Lower lobe of right lung (tissue), 2 donors: Measurements from ENCODE around the gene MRNIP. TPM values are rescaled to one million over a fixed set of nuclear protein-coding genes. Genes with fewer than 3 reads are reported as not detected.
A peak's percentile ranks its signal among the peaks of the same experiment; 100 is the strongest.

ENCODE experiments used
- ATAC-seq, 2 donors: fragments of 200-7000 bp; cut with Tn5 transposase; one replicate each; pipeline ENCODE4 v1.9.1; 2020 to 2022; ENCODE audit warnings: mild to moderate bottlenecking in 2 of 2, moderate library complexity in 2 of 2
- DNase-seq: peaks from one replicate; pipeline ENCODE4 v3.0.0-alpha.2; 2020
- H3K27ac ChIP-seq: fragments of 200-600 bp; one replicate; pipeline ENCODE4 v1.8.0; 2022
- H3K27me3 ChIP-seq: fragments of 200-600 bp; one replicate; pipeline ENCODE4 v1.8.0; 2022; ENCODE audit warnings: low read depth
- H3K36me3 ChIP-seq: fragments of 200-600 bp; one replicate; pipeline ENCODE4 v1.8.0; 2022; ENCODE audit warnings: mild to moderate bottlenecking
- H3K4me1 ChIP-seq: fragments of 200-600 bp; one replicate; pipeline ENCODE4 v1.8.0; 2022
- H3K4me3 ChIP-seq: fragments of 200-600 bp; one replicate; pipeline ENCODE4 v1.8.0; 2022; ENCODE audit warnings: mild to moderate bottlenecking
- H3K9me3 ChIP-seq: fragments of 200-600 bp; one replicate; pipeline ENCODE4 v1.8.0; 2022
- intact Hi-C: fragments of 100-400 bp; cut with DNase I; formaldehyde crosslinking; loops from one replicate; pipeline ENCODE4 v1.11.0; 2022
- total RNA-seq: library from RNA; stranded (reverse); fragmentation: NEBNext Ultra II Directional; extraction: Animal tissue kit (Norgen Biotek cat#: 25700); gene quantifications from one replicate; pipeline ENCODE4 v1.2.1, GENCODE V29; 2021
- TF ChIP-seq, protein P1 (sequence below): fragments of 200-600 bp; IDR thresholded peaks from one replicate; pipeline ENCODE4 v1.8.0; 2022; ENCODE audit warnings: antibody characterized with exemption, mild to moderate bottlenecking
- donor health status: DM: no; HTN: yes; CAD: no; lungs with severe emphysema.

The MRNIP gene
- total RNA-seq, 1 donor from 2014 or later, result 25.0 TPM

DNA sequence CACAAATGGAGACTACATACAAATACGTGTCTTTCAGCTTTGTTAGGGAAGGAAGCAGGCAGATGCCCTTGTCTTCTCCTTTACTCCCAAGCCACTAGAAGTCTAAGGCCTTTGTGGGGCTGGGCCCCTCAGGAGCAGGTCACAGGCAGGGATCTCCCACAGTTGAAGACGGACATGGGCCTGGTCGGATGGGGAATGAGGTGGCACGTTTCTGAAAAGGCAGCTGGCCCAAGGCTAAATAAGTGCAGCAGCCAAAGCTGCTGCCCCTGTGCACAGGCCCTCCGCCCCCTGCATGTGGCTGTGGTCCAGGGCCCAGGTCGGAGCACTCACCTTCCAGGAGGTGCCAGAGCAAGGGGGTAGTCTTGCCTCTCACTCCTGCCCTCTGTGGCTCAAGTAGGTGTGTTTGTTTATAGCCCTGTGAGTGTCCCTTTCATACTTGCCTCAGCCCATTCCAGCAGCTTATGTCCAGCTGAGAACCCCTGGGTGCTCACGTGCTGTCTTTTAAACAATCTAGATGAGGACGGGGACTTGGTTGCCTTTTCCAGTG, 36.1 kb downstream of the MRNIP start:
- Histone ChIP-seq H3K27me3 (no peaks in the 10 kb centered on the region), H3K4me1 (peaks cover 83% of the 10 kb centered on the region), H3K9me3 (no peaks in the 10 kb centered on the region), H3K4me3 (peak overlapping the region; percentile 97), H3K27ac (peak overlapping the region; percentile 100), H3K36me3 (peaks cover 56% of the 10 kb centered on the region)
- TF ChIP-seq, protein P1, sequence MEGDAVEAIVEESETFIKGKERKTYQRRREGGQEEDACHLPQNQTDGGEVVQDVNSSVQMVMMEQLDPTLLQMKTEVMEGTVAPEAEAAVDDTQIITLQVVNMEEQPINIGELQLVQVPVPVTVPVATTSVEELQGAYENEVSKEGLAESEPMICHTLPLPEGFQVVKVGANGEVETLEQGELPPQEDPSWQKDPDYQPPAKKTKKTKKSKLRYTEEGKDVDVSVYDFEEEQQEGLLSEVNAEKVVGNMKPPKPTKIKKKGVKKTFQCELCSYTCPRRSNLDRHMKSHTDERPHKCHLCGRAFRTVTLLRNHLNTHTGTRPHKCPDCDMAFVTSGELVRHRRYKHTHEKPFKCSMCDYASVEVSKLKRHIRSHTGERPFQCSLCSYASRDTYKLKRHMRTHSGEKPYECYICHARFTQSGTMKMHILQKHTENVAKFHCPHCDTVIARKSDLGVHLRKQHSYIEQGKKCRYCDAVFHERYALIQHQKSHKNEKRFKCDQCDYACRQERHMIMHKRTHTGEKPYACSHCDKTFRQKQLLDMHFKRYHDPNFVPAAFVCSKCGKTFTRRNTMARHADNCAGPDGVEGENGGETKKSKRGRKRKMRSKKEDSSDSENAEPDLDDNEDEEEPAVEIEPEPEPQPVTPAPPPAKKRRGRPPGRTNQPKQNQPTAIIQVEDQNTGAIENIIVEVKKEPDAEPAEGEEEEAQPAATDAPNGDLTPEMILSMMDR, result no peak
- intact Hi-C loops, result no loop called here
- ATAC-seq, result no peak
- DNase-seq, result peak; percentile 40

DNA sequence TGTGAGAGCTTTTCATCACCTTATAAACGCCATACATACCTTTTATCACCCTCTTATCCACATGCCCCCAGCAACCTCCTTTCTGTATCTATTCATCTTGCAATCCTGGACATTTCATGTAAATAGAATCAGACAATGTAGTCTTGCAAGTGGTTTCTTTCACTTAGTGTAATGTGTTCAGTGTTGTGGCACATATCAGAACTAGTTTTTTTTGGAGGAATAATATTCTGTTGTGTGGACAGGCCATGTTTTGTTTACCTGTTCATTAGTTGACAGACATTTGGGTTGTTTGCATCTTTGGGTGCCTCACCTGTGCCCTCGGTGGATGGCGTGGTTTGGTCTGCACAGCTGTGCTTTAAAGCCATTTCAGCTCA, 36.6 kb downstream of the MRNIP start:
- no peak for ATAC-seq
- TF ChIP-seq, protein P1, result no peak
- peak overlapping the region; percentile 97 for H3K4me3 ChIP-seq
- H3K4me1 ChIP-seq, result peaks cover 83% of the 10 kb centered on the region
- H3K27ac ChIP-seq, result peak overlapping the region; percentile 100
- no peaks in the 10 kb centered on the region for H3K27me3 ChIP-seq
- intact Hi-C loops, result no loop called here
- peaks cover 51% of the 10 kb centered on the region for H3K36me3 ChIP-seq
- peak; percentile 16 for DNase-seq
- no peaks in the 10 kb centered on the region for H3K9me3 ChIP-seq

DNA sequence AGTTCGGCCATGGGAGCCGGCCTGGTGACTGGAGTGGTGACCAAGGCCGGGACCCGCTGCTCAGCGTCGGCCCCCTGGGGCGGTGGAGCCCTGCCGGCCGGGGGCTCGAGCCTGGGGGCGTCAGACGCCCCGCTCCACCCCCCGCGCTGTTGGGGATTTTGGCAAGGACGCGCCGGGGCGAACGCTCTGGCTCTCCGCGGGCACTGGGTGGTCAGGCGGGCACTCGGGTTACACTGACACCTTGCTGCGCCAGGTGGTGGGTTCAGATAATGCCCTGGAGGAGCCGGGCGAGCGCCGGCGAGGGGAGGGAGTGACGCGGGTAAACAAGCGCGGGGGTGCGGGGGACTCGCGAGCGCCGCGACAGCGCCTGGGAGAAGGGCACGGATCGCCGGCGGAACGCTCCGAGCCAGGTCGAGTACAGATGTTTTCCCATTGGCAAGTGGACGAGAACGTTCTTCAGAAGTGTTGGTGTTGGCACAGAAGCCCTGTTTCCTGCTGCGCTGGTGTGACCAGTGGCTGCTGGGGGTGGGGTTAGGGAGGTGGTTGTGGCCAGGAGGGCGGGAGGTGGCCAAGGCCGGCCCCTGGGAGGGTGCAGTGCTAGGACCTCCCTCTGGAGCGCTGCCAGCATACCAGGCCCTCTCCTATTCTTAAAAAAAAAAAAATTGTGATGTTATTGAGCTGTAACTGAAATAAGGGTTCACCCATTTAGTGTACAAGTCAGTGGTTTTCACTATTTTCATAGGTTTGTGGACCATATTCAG, 37.1 kb downstream of the MRNIP start:
- Histone ChIP-seq H3K27ac (peak overlapping the region; percentile 100), H3K36me3 (peaks cover 46% of the 10 kb centered on the region), H3K27me3 (no peaks in the 10 kb centered on the region), H3K4me1 (peaks cover 83% of the 10 kb centered on the region), H3K4me3 (peak overlapping the region; percentile 97), H3K9me3 (no peaks in the 10 kb centered on the region)
- ATAC-seq (peak; percentile 81 to 88), DNase-seq (peak; percentile 97)
- TF ChIP-seq, protein P1, result no peak
- intact Hi-C loops, result no loop called here

DNA sequence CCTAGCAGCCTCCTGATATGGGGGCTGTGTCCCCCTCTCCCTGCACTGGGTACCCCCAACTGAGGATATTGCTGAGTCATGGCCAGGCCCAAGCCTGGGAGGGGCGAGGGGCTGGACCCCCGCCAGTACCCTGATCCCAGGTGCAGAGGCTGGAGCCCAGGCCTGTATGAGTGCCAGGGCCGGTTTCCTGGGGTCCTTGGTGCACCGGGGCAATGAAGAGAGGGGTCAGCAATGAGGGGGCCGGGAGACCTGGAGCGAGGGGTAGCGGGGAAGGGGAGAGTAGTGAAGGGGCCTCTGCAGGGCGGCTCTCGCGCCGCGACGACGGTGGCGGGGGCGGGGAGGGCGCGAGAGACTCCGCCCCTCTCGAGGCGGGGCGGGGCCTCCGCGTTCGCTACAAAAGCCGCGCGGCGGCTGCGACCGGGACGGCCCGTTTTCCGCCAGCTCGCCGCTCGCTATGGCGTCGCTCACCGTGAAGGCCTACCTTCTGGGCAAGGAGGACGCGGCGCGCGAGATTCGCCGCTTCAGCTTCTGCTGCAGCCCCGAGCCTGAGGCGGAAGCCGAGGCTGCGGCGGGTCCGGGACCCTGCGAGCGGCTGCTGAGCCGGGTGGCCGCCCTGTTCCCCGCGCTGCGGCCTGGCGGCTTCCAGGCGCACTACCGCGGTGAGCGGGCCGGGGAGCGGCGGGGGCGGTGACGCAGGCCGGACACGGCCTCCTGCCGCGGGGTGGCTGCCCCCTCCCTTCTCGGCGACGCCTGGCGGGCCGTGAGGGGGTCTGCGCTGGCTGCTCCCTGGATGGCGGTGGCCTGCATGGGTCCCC, 37.9 kb downstream of the MRNIP start, which contains the start of gene SQSTM1:
Gene SQSTM1, plus strand, starts transcription at position 423 of the 815 bp plus-strand sequence. Its CDS starts 32 bp downstream, at position 455.
- Histone ChIP-seq H3K9me3 (no peaks in the 10 kb centered on the region), H3K36me3 (peaks cover 38% of the 10 kb centered on the region), H3K27me3 (no peaks in the 10 kb centered on the region), H3K27ac (peak within 1 kb of the TSS; percentile 100), H3K4me1 (peaks cover 78% of the 10 kb centered on the region), H3K4me3 (peak within 1 kb of the TSS; percentile 97)
- DNase-seq, result peak; percentile 88
- intact Hi-C loops, result no loop called here
- TF ChIP-seq, protein P1, result peak; percentile 23
- ATAC-seq, result peak; percentile 78 to 85

DNA sequence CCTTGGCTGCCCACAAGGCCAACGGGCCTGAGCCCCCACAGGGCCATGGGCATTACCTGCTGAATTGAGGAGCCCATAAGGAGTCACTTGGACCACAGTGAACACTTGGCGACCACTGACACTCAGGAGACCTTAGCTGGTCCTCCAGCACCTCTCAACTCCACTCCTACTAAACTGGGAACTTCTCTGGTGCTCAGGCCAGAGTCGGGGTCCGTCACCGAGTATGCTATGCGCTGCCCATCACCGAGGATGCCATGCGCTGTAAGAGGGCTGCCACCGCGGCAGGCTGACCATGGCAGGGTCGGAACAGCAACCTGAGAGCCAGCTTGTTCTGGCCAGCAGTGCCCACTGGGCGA, 38.5 kb downstream of the MRNIP start:
- peak overlapping the region; percentile 100 for H3K27ac ChIP-seq
- intact Hi-C loops, result no loop called here
- H3K36me3 ChIP-seq, result peaks cover 32% of the 10 kb centered on the region
- no peak for DNase-seq
- ATAC-seq, result no peak
- TF ChIP-seq, protein P1, result no peak
- no peaks in the 10 kb centered on the region for H3K27me3 ChIP-seq
- H3K4me3 ChIP-seq, result peak overlapping the region; percentile 97
- H3K4me1 ChIP-seq, result peaks cover 72% of the 10 kb centered on the region
- H3K9me3 ChIP-seq, result no peaks in the 10 kb centered on the region
